ENCODE results near the gene RAB1B.

DNA sequence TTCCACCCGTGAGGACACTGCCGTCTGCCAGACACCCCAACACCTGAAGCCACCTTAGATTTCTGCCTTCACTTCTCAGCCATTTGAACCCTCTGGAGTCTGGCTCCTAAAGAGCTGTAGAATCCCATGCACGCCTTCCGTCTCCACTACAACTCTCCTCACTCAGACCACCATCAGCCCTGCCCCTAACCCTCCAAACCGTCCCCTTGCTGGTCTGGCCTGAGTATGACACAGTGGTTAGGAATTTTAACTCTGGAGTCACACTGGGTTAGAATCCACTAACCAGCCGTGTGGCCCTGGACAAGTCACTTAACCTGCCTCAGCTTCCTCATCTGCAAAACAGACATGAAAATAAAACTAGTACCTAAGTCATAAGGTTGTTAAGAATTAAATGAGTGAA, 12.6 kb downstream of the RAB1B start:
- TF ChIP-seq POLR2A (IDR thresholded peaks at IDR 0.05; ENCODE audit: low read length) (no peak), GATA1 (IDR thresholded peaks at IDR 0.05; ENCODE audit: low read depth, low read length) (no peak)
